Large intestine (tissue), 3 donors: Measurements from ENCODE around the gene ADNP. TPM values are rescaled to one million over a fixed set of nuclear protein-coding genes. Genes with fewer than 3 reads are reported as not detected.

Experiments used
- DNase-seq, 2 donors: peaks; one replicate each; pipeline versions ENCODE4 v3.0.0 to v3.0.0-alpha.2; 2013
- H3K27ac ChIP-seq: one replicate; pipeline ENCODE4 v1.5.1; 2013; ENCODE audit warnings: low read length
- H3K27me3 ChIP-seq: 2 replicates; pipeline ENCODE4 v1.6.1; 2013; ENCODE audit warnings: low read length; ENCODE audit not compliant: control insufficient read depth, insufficient read depth
- H3K36me3 ChIP-seq: 2 replicates; pipeline ENCODE4 v1.6.1; 2013; ENCODE audit warnings: low read length; ENCODE audit not compliant: control insufficient read depth, insufficient read depth
- H3K4me1 ChIP-seq: one replicate; pipeline ENCODE4 v1.6.1; 2013; ENCODE audit warnings: low read length; ENCODE audit not compliant: control insufficient read depth, insufficient read depth
- H3K4me3 ChIP-seq: one replicate; pipeline ENCODE4 v1.5.1; 2013; ENCODE audit warnings: low read length
- H3K9me3 ChIP-seq: one replicate; pipeline ENCODE4 v1.6.1; 2013; ENCODE audit warnings: mild to moderate bottlenecking, low read depth, low read length, moderate library complexity; ENCODE audit not compliant: control insufficient read depth
- WGBS: methylation state at CpG from one replicate; pipeline ENCODE4 v1.1.5; 2013; ENCODE audit warnings: low lambda C conversion rate; ENCODE audit not compliant: insufficient coverage; 5-methylcytosine and 5-hydroxymethylcytosine counted together
- polyA plus RNA-seq: library from polyadenylated mRNA; unstranded; fragments of 120-200 nt; gene quantifications from one replicate; pipeline ENCODE4 v1.2.1, GENCODE V29; 2013

The ADNP gene
- polyA plus RNA-seq, 1 donor, result 70.7 TPM

GRCh38 chr20:50967586-50967985 lies 36.3 kb upstream of the ADNP start:
- H3K27me3 ChIP-seq, result peaks cover 20% of the 10 kb centered on the region
- H3K4me3 ChIP-seq, result no peak overlapping the region
- no peaks in the 10 kb centered on the region for H3K9me3 ChIP-seq
- WGBS, result no CpG with 5 or more reads among the region's 7 CpGs
- H3K4me1 ChIP-seq, result no peaks in the 10 kb centered on the region
- no peak for DNase-seq
- no peaks in the 10 kb centered on the region for H3K36me3 ChIP-seq
- H3K27ac ChIP-seq, result no peak overlapping the region

- no peak for DNase-seq
- Histone ChIP-seq H3K36me3 (peaks cover 4% of the 10 kb centered on the region), H3K9me3 (peaks cover 4% of the 10 kb centered on the region), H3K4me1 (peaks cover 13% of the 10 kb centered on the region), H3K4me3 (peak overlapping the region; percentile 92), H3K27me3 (no peaks in the 10 kb centered on the region), H3K27ac (no peak overlapping the region)
- WGBS, result 100% methylated on average over 1 of the region's 25 CpGs
These were observed 28.4 kb upstream of the ADNP start for GRCh38 chr20:50959543-50960126.

DNA sequence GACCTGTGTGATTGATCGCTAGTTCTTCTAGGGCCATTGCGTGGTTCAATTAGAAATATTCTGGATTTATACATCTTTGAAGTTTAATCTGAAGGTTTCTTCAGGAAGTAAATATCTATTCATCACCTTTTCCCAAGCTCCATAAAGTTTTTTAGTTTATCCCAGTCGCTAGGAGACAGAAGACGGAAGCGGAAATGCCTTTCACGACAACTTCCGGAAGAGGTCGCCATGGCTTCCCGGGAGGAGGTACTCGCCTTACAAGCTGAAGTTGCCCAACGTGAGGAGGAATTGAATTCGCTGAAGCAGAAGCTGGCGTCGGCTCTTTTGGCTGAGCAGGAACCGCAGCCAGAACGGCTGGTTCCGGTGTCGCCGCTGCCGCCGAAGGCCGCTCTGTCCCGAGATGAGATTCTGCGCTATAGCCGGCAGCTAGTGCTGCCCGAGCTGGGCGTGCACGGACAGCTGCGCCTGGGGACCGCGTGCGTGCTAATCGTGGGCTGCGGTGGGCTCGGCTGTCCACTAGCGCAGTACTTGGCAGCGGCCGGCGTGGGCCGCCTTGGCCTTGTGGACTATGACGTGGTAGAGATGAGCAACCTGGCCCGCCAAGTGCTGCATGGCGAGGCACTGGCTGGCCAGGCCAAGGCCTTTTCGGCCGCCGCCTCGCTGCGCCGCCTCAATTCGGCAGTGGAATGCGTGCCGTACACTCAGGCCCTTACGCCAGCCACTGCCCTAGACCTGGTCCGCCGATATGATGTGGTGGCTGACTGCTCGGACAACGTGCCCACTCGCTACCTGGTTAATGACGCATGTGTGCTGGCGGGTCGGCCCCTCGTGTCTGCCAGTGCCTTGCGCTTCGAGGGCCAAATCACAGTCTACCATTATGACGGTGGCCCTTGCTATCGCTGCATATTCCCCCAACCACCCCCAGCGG lies 27.6 kb upstream of the ADNP start, which contains the start of gene MOCS3:
MOCS3 (plus strand) TSS at position 204 of the 928 bp plus-strand sequence; CDS start at position 229, 25 bp downstream.
- DNase-seq, result peak; percentile 88 to 92
- no CpG with 5 or more reads among the region's 67 CpGs for WGBS
- no peaks in the 10 kb centered on the region for H3K27me3 ChIP-seq
- H3K36me3 ChIP-seq, result peaks cover 5% of the 10 kb centered on the region
- peak within 1 kb of the TSS; percentile 59 for H3K27ac ChIP-seq
- peaks cover 13% of the 10 kb centered on the region for H3K4me1 ChIP-seq
- H3K9me3 ChIP-seq, result peaks cover 4% of the 10 kb centered on the region
- H3K4me3 ChIP-seq, result peak within 1 kb of the TSS; percentile 92

GRCh38 chr20:50957798-50958614 lies 26.8 kb upstream of the ADNP start, which contains the start of gene DPM1:
TSS of gene DPM1 (minus strand) at chr20:50958532. CDS start at chr20:50958523, 9 bp downstream.
- Histone ChIP-seq H3K4me3 (peak within 1 kb of the TSS; percentile 92), H3K9me3 (peaks cover 4% of the 10 kb centered on the region), H3K36me3 (peaks cover 8% of the 10 kb centered on the region), H3K27me3 (no peaks in the 10 kb centered on the region), H3K27ac (peak within 1 kb of the TSS; percentile 59), H3K4me1 (peaks cover 13% of the 10 kb centered on the region)
- WGBS, result no CpG with 5 or more reads among the region's 52 CpGs
- peak; percentile 82 to 90 for DNase-seq

GRCh38 chr20:50957276-50957675 lies 26.0 kb upstream of the ADNP start:
- Histone ChIP-seq H3K4me1 (peaks cover 13% of the 10 kb centered on the region), H3K4me3 (peak overlapping the region; percentile 92), H3K9me3 (peaks cover 4% of the 10 kb centered on the region), H3K27ac (no peak overlapping the region), H3K27me3 (no peaks in the 10 kb centered on the region), H3K36me3 (peaks cover 8% of the 10 kb centered on the region)
- DNase-seq, result no peak
- 18% methylated on average over 5 of the region's 7 CpGs for WGBS

- Histone ChIP-seq H3K27me3 (no peaks in the 10 kb centered on the region), H3K4me3 (no peak overlapping the region), H3K9me3 (peaks cover under 1% of the 10 kb centered on the region), H3K36me3 (peaks cover 19% of the 10 kb centered on the region), H3K27ac (no peak overlapping the region), H3K4me1 (peaks cover 6% of the 10 kb centered on the region)
- DNase-seq, result no peak
These were observed 22.6 kb upstream of the ADNP start for GRCh38 chr20:50953821-50954220.

- no CpG with 5 or more reads among the region's 2 CpGs for WGBS
- Histone ChIP-seq H3K27ac (no peak overlapping the region), H3K4me1 (peaks cover 6% of the 10 kb centered on the region), H3K9me3 (no peaks in the 10 kb centered on the region), H3K36me3 (peaks cover 22% of the 10 kb centered on the region), H3K4me3 (no peak overlapping the region), H3K27me3 (no peaks in the 10 kb centered on the region)
- no peak for DNase-seq
These were observed 22.0 kb upstream of the ADNP start for GRCh38 chr20:50953196-50953595.

GRCh38 chr20:50948132-50948785 lies 17.0 kb upstream of the ADNP start:
- no peak overlapping the region for H3K27ac ChIP-seq
- DNase-seq, result no peak
- no peaks in the 10 kb centered on the region for H3K4me1 ChIP-seq
- no peak overlapping the region for H3K4me3 ChIP-seq
- whole genome bisulfite sequencing, result no CpG with 5 or more reads among the region's 4 CpGs
- H3K27me3 ChIP-seq, result no peaks in the 10 kb centered on the region
- H3K36me3 ChIP-seq, result peaks cover 53% of the 10 kb centered on the region
- H3K9me3 ChIP-seq, result no peaks in the 10 kb centered on the region

DNA sequence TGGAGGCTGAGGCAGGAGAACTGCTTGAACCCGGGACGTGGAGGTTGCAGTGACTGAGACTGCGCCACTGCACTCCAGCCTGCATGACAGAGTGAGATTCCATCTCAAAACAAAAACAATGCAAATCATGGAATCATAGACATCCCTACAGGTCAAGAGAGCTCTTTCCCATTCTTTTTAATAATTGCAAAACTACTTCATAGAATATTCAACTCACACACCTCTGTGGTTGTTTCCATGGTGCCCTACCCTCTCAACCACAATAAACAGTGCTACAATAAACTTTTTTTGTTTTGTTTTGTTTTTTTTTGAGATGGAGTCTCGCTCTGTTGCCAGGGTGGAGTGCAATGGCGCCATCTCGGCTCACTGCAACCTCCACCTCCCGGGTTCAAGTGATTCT lies 11.8 kb upstream of the ADNP start:
- H3K36me3 ChIP-seq, result peaks cover 69% of the 10 kb centered on the region
- no peaks in the 10 kb centered on the region for H3K4me1 ChIP-seq
- H3K4me3 ChIP-seq, result no peak overlapping the region
- H3K27me3 ChIP-seq, result no peaks in the 10 kb centered on the region
- no peak for DNase-seq
- no peaks in the 10 kb centered on the region for H3K9me3 ChIP-seq
- WGBS, result no CpG with 5 or more reads among the region's 7 CpGs
- H3K27ac ChIP-seq, result no peak overlapping the region

DNA sequence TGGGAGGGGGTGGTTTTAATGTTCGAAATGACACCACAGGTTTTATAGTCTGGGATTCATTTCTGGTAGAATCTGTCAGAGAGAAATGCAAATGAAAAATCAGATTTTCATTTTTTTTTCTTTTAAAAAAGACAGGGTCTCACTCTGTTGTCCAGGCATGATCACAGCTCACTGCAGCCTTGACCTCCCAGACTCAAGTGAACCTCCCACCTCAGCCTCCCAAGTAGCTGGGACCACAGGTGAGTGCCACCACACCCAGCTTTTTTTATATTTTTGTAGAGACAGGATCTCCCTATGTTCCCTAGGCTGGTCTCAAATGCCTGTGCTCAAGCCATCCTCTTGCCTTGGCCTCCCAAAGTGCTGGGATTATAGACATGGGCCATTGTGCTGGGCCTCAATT lies 2.4 kb upstream of the ADNP start:
- no peak for DNase-seq
- H3K36me3 ChIP-seq, result peaks cover 43% of the 10 kb centered on the region
- no CpG with 5 or more reads among the region's 1 CpG for WGBS
- no peak overlapping the region for H3K4me3 ChIP-seq
- H3K9me3 ChIP-seq, result no peaks in the 10 kb centered on the region
- no peaks in the 10 kb centered on the region for H3K27me3 ChIP-seq
- peaks cover 10% of the 10 kb centered on the region for H3K4me1 ChIP-seq
- no peak overlapping the region for H3K27ac ChIP-seq
